SIG-M5 (cell line): Measurements from ENCODE around the gene POM121C.
"Not testable (repeated sequence)": the region's sequence is repeated elsewhere in the genome, so short reads cannot be mapped to it uniquely, and the experiment has no call there.

Experiments used
- DNase-seq: peaks from one replicate; lab custom pipeline; 2025; lab: John Stamatoyannopoulos, UW

Gene POM121C

GRCh38 chr7:75485979-75486643 lies at the start of gene POM121C:
Gene POM121C, minus strand, starts transcription at chr7:75486299. Its CDS starts 44,803 bp downstream, at chr7:75441496.
- DNase-seq = peak; percentile 64

DNA sequence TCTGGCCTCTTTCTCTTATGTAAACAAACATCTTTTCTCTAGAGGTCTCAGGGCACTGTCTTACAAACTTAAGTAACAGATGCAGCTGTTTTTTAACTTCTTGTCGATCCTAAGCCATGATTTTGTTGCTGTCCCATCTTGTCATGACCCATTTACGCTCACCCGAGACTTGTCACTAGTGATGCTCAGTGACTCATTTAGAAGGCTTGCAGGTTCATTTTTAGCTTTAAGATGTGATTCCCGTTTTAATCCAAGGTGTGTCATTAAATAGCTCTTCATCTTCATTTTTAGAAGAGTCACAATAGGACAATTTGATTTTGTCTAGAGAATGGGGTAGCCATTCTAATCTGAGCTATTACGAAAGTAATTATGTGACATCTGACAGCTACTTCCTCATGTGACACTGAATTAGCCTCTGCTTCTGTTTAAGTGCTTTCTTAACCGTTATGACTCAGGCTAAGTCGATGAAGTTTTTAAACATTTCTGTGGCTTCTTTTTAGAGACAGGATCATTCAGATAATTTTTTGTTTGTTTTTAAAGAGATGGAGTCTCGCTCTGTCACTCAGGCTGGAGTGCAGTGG lies 48.7 kb upstream of the POM121C start:
- DNase-seq = peak; percentile 65

- no peak for DNase-seq
Measured at GRCh38 chr7:75533926-75534325, 47.8 kb upstream of the POM121C start.

- DNase-seq = no peak
Measured at GRCh38 chr7:75532639-75533038, 46.5 kb upstream of the POM121C start.

GRCh38 chr7:75531359-75531821 lies 45.3 kb upstream of the POM121C start:
- no peak for DNase-seq

- not testable (repeated sequence) for DNase-seq
Measured at GRCh38 chr7:75527224-75527722, 41.2 kb upstream of the POM121C start.

DNA sequence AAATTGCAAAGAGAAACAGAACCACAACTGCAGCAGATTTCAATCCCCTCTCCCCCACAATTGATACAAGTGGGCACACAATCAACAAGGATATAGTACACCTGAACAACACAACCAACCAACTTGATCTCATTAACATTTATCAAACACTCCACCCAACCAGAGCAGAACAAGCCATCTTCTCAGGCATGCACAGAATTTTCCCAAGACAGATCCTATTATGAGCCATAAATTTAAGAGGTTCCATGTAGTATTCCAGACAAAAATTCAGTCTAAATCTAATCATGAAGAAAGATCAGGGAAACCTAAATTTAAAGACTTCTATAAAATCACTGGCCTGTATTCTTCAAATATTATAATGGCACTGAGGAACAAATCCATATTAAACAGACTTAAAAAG lies 35.6 kb upstream of the POM121C start:
- not testable (repeated sequence) for DNase-seq

DNA sequence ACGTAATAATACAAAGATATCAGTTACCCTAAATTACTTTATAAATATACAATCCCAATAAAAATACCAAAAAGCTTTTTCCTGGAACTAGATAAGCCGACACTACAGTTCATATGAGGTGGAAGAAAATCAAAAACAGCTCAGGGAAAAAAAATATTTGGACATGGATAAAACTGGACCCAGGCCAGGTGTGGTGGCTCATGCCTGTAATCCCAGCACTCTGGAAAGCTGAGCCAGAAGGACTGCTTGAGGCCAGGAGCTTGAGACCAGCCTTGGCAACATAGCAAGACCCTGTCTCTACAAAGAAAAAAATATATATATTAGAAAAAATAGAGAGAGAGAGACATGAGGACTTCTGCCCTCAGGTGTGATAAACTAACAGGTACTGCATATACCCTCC lies 32.7 kb upstream of the POM121C start:
- not testable (repeated sequence) for DNase-seq

DNA sequence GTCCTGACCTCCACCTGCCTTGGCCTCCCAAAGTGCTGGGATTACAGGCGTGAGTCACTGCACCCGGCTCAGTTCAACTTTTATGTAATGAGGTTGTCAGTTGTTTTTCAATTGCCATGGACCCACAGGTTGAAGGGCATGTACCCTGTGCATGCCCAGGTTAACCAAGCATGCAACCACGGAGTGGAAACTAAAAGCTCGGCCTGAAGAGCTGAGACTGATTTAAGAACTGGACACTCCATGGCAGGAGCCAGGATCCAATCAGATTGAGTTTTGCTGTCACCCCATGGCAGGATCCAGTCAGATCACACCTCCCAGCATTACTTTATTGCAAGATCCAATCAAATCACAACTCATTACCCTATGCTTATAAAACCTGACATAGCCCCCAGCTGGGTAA lies 22.9 kb upstream of the POM121C start:
- not testable (repeated sequence) for DNase-seq

- DNase-seq = not testable (repeated sequence)
Measured at GRCh38 chr7:75492020-75492419, 5.9 kb upstream of the POM121C start, which contains the start of gene SPDYE5. Gene SPDYE5, plus strand, starts transcription at chr7:75492320. Its CDS starts 1,728 bp downstream, at chr7:75494048.

- not testable (repeated sequence) for DNase-seq
Measured at GRCh38 chr7:75485355-75485978, 632 bp downstream of the POM121C start.

DNA sequence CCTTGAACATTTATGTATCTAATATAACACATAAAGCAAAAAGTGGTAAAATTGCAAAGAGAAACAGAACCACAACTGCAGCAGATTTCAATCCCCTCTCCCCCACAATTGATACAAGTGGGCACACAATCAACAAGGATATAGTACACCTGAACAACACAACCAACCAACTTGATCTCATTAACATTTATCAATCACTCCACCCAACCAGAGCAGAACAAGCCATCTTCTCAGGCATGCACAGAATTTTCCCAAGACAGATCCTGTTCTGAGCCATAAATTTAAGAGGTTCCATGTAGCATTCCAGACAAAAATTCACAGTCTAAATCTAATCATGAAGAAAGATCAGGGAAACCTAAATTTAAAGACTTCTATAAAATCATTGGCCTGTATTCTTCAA lies 5.8 kb downstream of the POM121C start:
- not testable (repeated sequence) for DNase-seq

GRCh38 chr7:75477457-75477856 lies 8.6 kb downstream of the POM121C start:
- DNase-seq = not testable (repeated sequence)

DNA sequence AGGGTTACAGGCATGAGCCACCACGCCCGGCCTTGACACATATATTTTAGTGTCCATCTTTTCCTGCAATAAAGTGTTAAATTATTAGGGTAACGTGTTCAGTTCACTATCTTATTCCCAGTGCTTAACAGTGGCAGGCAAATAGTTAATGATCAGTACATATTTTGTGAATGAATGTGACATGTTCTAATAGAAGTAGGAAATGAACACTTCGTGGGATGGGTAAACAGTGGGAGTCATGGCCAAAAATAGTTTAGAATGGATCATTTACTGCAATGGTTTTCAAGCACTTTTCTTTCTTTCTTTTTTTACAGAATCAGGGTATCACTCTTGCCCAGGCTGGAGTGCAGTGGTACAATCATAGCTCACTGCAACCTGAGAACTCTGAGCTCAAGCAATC lies 15.9 kb downstream of the POM121C start:
- DNase-seq = not testable (repeated sequence)

DNA sequence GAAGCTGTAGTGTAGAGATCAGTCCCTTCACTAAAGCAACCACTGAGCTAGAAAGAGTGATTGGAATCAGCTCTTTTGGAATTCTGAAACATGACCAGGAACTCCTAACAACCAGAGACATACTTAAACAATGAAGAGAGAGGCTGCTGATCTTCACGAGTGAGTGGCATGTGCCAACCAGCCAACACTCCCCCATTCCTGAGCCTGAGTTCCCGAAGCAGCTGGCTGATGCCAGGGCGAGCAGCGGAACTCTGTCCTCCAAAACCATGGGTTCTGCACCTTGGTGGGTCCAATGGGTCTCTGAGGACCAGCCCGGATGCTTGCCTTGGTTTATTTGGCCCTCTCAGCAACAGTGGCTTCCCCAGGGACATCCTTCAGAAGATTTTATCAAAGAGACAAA lies 25.6 kb downstream of the POM121C start:
- not testable (repeated sequence) for DNase-seq

DNA sequence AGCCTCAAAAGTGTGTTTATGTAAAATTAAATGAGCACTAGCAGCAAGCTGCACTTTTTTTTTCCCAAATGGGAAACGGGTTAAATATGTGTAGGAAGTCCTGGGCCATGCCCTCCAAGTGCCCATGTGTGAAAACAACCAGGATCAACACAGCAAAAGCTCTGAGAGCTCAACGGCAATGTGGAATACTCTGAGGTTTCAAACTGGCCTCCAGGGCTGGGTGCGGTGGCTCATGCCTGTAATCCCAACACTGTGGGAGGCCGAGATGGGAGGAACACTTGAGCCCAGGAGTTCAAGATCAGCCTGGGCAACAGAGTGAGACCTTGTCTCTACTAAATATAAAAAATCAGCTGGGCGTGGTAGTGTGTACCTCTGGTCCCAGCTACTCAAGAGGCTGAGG lies 28.1 kb downstream of the POM121C start:
- DNase-seq = not testable (repeated sequence)

DNA sequence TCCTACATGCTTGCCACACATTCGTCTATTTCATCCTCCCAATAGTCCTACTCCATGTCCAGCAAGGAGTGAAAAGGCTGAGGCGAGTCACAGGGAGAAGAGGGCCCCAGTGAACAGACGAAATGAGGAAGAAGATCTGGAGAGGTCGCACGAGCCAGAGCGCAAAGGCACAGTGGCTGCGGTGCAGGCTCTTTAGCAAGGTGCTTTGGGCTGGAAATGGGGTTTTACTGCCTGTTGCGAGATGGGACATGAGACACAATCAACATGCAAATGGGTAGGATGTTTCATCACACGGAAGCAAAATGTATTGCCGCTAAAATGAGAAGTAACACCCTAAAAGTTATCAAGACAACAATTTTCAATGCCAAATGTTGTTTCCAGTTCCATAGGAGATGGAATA lies 29.7 kb downstream of the POM121C start:
- peak; percentile 11 for DNase-seq

DNA sequence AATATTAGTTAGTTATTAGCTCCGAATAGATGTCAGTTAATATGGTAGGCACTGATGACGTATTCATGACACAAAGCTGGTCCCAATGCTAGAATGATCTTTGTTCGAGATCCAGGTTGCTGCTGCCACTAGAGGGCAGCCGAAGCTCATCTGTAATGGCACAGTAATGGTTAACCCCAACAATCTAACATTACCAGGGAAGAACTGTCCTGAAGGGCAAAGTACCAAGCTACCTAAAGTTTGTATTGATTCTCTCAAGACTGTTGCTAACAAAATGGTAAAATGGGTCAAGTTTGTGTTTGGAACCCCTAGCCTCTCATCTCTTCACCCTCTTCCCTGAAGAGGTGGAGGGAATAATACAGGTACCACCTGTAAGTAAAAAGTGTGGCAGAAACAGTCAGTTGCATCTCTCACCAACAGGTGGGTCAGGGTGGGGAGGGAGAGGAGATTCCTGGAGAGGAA lies 33.6 kb downstream of the POM121C start:
- DNase-seq = not testable (repeated sequence)

- not testable (repeated sequence) for DNase-seq
Measured at GRCh38 chr7:75449946-75450345, 36.2 kb downstream of the POM121C start.

DNA sequence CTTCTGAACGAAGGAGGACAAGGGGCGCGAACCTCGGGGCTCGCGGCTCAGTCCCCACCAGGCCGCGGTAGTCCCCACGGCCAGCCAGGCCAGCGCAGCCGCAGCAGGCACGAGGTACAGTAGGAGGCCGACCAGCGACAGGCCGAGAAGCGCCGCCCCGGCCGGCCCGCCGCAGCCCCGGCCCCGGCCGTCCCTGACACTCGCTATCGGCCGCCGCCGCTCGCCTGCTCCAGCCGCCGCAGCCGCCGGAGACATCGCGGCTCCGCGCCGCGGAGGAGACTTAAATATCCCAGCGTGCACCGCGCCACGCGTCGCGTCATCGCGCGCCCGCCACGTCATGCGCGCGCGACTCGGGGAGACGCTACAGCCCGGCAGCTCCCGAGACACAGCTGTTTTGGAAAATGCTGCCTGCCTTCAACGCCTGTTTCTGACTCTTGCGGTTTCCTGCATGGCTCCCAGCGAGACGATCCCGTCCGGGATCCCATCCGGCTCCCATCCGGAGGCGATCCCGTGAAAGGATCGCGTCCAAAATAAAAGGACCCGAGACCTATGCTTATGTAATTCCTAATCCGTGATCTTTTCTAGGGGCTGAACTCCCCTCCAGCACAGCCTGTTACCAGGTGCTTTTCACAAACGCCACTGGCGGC lies 43.5 kb downstream of the POM121C start:
- DNase-seq = not testable (repeated sequence)

- DNase-seq = not testable (repeated sequence)
Measured at GRCh38 chr7:75442101-75442464, 44.0 kb downstream of the POM121C start.

DNA sequence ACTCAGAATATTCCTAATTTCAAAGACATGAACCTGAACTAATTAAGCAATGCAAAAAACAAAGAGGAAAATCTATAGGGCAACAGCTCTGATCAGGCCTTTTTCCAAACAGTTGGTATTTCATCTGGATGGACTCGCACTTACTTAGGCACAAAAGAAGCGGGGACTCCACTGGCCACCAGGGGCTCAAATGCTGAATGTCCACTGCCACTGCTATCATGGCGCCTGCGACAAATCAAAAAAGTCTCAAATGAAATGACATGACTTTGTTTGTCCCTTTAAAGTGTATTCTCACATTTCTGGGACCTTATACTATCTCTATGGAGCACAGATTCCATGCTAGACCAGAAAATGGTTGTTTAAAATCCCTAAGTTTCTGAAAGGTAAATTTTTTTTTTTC lies 47.1 kb downstream of the POM121C start:
- DNase-seq = not testable (repeated sequence)
